ENCODE data around the gene FABP3.

The FABP3 gene

GRCh38 chr1:31371121-31371959 lies 1.5 kb downstream of the FABP3 start:
- DNase-seq: peak in 3 of 14 donors; percentile 12 to 17 (median 17)

- DNase-seq: no peak
Measured at GRCh38 chr1:31370565-31370964, 2.3 kb downstream of the FABP3 start.

GRCh38 chr1:31370021-31370420 lies 2.9 kb downstream of the FABP3 start:
- DNase-seq: no peak

- no peak for DNase-seq
Measured at GRCh38 chr1:31368611-31369107, 4.2 kb downstream of the FABP3 start.

- DNase-seq: no peak
Measured at GRCh38 chr1:31366796-31367195, 6.1 kb downstream of the FABP3 start.

GRCh38 chr1:31364561-31365250 lies 8.2 kb downstream of the FABP3 start:
- DNase-seq: no peak

- no peak for DNase-seq
Measured at GRCh38 chr1:31362032-31362431, 10.8 kb downstream of the FABP3 start.

- DNase-seq: no peak
Measured at GRCh38 chr1:31361607-31362006, 11.3 kb downstream of the FABP3 start.

GRCh38 chr1:31356427-31356826 lies 16.4 kb downstream of the FABP3 start:
- DNase-seq: no peak

GRCh38 chr1:31354283-31354682 lies 18.6 kb downstream of the FABP3 start:
- DNase-seq: peak in 1 of 14 donors; percentile 12

GRCh38 chr1:31348449-31348848 lies 24.4 kb downstream of the FABP3 start:
- no peak for DNase-seq

GRCh38 chr1:31346785-31347184 lies 26.1 kb downstream of the FABP3 start:
- DNase-seq: no peak

GRCh38 chr1:31345635-31346034 lies 27.2 kb downstream of the FABP3 start:
- no peak for DNase-seq

GRCh38 chr1:31344503-31344902 lies 28.4 kb downstream of the FABP3 start:
- DNase-seq: no peak

- no peak for DNase-seq
Measured at GRCh38 chr1:31336687-31337467, 36.0 kb downstream of the FABP3 start.

GRCh38 chr1:31335007-31335406 lies 37.9 kb downstream of the FABP3 start:
- DNase-seq: peak in 2 of 14 donors; percentile 16 to 72

GRCh38 chr1:31327381-31327780 lies 45.5 kb downstream of the FABP3 start:
- DNase-seq: no peak

- DNase-seq: no peak
Measured at GRCh38 chr1:31326461-31326860, 46.4 kb downstream of the FABP3 start.

GRCh38 chr1:31324992-31325391 lies 47.9 kb downstream of the FABP3 start:
- DNase-seq: no peak

- no peak for DNase-seq
Measured at GRCh38 chr1:31324093-31324492, 48.8 kb downstream of the FABP3 start.

- DNase-seq: no peak
Measured at GRCh38 chr1:31318146-31318545, 54.7 kb downstream of the FABP3 start.

GRCh38 chr1:31315902-31316301 lies 57.0 kb downstream of the FABP3 start:
- DNase-seq: no peak
